HG03045 (cell line): ENCODE data around the gene PRKN.

Experiments used
- ATAC-seq: cut with Tn5 transposase; IDR thresholded peaks from one replicate; pipeline ENCODE4 v1.9.1; 2021; ENCODE audit warnings: mild to moderate bottlenecking, moderate library complexity; ENCODE audit not compliant: unreplicated experiment

Gene PRKN

DNA sequence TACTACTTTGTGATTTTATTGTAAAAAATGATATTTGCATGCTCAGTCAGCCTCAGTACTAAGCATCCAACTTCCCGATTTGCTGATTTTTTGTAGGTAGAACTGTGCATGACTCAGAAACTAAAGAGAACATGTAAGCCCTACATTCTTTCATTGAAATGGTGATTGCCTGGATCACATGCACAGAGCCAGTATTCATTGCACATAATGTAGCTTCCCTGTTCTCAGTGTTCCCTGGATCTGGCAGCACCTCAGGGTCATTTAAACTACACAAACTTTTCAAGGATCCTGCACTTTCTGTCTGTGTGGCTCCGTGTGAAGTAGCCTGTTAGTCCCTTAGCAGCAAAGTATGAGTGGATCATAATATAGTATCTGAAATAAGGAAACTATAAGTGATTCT lies 1030.8 kb downstream of the PRKN start:
- ATAC-seq: no peak

DNA sequence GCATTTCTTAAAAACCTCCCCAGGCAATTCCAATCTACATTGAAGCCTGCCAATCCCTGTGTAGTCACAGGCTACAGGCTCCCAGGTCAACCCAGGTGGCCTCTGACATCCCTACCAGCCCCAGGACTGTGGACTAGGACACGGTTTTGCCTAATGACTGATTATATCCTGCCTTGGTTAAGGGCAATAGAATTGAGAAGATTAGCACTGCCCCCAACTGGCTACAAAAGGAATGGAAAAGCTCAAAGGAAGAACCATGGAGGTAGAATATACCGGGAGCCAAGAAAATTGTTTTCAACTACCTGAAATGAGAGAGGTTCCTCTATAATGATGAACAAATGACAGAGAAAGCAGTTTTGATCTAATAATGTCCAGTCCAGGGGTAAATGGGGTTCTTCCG lies 1032.6 kb downstream of the PRKN start:
- no peak for ATAC-seq

GRCh38 chr6:161686655-161687054 lies 1040.9 kb downstream of the PRKN start:
- ATAC-seq: no peak

- no peak for ATAC-seq
Observed at GRCh38 chr6:161684731-161685475, 1042.7 kb downstream of the PRKN start.

- no peak for ATAC-seq
Observed at GRCh38 chr6:161683400-161683799, 1044.2 kb downstream of the PRKN start.

DNA sequence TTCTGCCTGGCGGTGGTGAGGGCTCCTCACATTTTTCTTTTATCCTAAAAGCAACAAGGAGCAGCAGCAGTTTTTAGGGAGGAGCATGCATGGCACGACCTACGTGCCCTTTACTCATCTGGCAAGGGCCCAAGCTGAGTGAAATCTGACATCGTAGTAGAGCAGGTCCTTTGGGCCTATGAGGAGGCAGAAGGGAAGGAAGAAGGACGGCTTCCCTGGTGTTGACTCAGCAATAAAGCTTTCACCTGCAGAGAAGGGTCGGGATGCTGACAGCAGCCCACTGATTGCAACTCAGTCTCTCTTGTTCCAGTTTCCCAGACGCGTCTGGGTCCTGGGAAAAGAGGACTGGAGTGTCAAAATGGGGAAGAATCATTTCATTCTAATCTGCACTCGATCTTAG lies 1044.6 kb downstream of the PRKN start:
- no peak for ATAC-seq

DNA sequence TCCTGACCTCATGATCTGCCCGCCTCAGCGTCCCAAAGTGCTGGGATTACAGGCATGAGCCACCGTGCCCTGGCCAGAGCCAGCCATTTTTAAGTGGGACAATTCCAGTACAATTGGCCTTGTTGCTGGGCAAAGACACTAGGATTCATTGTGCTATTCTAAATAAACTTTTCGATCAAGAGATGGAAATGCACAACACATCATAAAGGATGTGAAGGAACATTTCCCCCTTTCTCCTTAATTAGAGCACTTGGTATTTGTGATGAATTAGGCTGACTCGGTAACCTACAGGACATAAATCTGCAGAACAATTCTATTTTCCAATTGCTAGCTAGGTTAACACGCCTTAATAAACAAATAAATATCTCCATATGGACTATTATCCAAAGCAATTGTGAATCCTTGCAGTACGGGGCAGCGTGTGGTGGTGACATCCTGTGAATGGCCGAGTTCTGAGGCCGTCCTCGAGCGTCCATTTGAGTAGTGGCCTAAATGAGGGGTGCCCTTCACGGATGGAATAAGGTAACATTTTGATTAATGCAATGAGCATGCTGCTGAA lies 1047.5 kb downstream of the PRKN start:
- ATAC-seq: no peak

DNA sequence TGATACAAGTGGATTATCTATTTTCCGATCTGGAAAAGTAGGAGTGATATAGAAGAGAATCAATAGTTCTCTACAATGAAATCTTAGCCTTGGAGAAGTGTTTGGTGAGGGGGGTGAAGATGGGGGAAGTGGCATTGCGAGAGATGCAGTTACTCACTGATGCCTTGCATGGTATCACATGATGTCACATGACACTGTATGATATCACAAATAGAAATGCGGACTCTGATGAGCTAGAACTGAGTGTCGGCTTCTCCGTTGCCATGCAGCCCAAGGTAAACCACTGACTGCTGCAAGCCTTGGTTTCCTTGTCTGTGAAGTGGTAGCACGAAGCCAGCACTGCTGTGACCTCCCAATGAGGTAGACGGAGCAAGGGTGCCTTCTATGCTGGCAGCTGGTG lies 1050.4 kb downstream of the PRKN start:
- ATAC-seq: no peak

- ATAC-seq: no peak
Observed at GRCh38 chr6:161676586-161676985, 1051.0 kb downstream of the PRKN start.

DNA sequence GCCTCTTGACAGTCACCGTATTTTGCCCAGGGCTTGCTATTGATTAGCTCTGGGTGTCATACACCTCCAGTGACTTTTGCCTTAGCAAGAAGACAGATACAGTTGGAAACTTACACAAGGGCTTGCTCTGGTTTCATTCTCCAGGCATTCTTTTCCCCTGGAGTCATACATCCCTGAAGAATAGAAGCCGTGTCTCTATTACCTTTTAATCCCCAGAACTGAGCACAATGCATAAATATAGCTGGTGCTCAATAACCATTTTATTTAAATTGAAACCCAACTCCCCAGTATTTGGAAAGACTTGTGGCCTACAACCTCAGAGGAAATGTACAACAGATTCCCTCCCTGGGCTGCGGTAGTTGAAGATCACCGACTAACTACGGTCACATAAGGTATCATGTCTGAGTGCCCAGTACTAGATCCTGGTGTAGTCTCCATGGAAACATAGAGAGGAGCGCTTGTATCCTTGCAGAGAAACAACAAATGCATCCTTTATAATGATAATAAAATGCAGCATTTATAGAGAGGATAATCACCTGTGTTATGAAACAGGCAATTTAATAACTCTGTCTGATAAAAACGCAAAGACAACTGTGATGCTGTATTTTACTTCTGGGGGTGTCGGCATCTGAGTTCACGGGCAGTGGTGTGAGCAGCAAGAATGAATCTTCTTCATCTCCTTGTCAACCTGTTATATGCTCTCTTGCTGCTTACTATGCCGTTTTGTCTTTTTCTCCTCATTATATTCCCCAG lies 1052.5 kb downstream of the PRKN start:
- no peak for ATAC-seq

DNA sequence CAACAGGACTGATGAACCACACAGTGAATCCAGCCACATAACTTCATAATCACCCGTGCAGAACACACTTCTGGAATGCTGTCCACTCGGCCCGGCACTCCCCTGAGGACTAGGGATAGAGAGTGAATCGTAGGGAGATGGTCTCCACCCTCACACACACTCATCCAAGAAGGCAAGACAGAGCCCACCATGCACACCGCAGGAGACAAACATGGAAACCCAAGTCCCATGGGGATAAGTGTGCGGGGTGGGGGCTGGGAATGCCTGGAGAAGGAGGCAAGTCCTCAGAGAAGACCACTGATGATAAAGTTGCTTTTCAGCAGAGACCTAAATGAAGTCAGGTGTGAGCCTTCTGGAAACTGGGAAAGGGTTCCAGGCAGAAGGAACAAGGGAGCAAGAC lies 1054.5 kb downstream of the PRKN start:
- ATAC-seq: no peak

- no peak for ATAC-seq
Observed at GRCh38 chr6:161671117-161671516, 1056.4 kb downstream of the PRKN start.

DNA sequence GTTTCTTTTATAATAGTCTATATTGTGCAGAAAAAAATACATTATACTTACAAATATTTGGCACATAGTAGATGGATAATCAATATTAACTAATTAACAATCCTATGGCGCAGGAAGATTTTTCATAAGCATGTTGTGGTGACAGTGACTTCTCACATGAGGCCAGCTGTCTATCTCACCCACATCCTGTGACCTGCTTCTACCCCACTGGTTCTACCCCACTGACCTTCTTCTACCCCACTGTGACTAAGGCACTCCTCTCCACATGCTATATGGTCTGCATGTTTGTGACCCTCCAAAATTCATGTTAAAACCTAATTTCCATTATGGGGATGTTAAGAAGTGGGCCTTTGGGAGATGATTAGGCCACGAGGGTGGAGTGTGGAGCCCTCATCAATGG lies 1058.9 kb downstream of the PRKN start:
- no peak for ATAC-seq

DNA sequence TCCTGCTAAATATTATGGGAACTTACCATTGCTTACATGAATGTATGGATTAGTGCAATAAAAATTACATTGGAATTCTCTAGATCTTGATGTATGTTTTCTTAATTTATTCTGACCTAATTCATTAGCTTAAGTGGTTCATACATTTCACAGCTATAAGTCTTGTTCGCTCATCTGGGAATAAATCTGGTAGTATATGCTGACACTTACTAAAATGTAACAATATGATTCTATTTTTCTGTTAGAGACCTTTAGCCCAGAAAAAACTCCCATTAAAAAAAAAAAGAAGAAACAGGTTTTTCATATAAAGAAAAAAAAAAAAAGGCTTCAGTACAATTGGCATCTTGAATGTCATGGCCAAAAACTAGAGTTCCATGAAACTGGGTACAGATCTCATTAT lies 1059.6 kb downstream of the PRKN start:
- ATAC-seq: no peak

DNA sequence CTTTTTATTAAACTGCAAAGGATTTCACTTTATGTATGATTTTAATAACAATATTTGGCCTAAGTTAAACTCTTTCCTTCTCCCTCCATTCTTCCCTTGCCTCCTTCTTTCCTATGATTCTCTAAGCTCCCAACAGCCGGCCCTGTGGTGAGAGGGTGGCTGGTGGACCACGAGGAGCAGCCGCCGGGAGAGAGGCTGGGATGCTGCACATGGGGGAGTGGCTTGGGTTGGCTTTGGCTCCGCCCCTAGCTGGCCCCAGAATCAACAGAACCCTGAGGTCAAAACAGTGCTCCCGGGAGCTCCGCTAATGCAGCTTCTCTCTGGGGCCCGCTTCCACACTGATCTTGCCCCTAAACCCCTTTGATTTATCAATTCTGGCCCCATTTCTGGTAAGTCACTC lies 1063.9 kb downstream of the PRKN start:
- ATAC-seq: no peak

- no peak for ATAC-seq
Observed at GRCh38 chr6:161660666-161661571, 1066.6 kb downstream of the PRKN start.

- ATAC-seq: no peak
Observed at GRCh38 chr6:161658211-161658610, 1069.4 kb downstream of the PRKN start.

- no peak for ATAC-seq
Observed at GRCh38 chr6:161654209-161654608, 1073.4 kb downstream of the PRKN start.

DNA sequence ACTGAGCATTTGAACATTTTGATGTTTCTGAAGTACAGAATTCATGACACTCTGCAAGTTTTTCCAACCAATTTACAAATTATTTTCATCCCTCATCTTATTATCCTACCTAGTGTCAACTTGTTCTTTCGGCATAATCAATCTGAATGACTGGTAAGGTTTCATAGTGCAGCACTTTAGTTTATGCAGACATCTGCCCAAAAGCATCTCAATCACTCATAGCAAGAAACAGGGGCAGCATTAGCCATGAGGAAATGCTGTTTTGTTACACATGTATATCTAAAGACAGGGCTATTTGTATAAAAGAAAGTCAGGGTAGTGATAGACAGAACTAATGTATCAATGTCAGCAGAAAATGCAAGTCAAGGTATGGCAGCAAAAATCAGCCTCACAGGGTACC lies 1075.6 kb downstream of the PRKN start:
- ATAC-seq: no peak

- ATAC-seq: no peak
Observed at GRCh38 chr6:161649841-161650240, 1077.7 kb downstream of the PRKN start.

DNA sequence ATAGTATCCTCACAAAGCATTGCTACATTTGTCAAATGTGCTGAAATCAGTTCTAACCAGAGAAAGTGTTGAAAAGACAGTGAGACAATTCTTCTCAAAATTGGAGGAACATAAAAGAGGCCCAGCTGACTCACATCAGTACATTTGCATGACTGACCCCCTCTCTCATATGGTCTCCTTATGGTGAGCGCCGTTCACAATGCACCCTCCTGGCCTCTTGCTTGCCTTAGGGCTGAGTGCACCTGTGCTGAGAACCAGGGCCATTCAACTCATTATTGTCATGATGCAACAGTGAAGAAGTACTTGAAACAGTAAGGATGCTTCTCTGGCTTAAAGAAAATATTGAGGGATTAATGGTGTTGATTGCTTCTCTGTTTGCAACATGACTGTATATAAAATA lies 1078.5 kb downstream of the PRKN start:
- no peak for ATAC-seq
